ENCODE results near the gene ELFN2.

ELFN2 gene

DNA sequence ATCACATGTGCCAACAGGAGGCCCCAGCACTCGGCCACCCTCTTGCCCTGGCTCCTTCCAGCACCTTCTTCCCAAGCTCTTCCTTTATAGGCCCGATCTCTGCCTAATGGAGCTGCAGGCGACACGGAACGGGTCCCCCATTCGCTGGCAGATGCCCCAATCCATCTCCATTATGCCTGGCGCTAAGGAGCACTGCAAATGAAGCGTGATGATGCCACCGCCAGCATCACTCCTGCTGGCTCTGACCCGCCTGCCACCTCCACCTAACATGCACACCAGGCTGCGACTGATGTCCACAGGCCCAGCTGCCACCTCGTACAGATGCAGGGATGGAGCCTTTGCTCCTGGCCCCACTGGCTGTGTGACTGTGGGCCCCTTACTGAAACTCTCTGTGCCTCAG is 33.5 kb downstream of the ELFN2 start:
- DNase-seq (no peak), ATAC-seq (ENCODE audit: insufficient read depth, low read depth) (no peak)
- H3K9me3 ChIP-seq (ENCODE audit: insufficient read depth, low read length, severe bottlenecking), result no peaks in the 10 kb centered on the region
- no peak overlapping the region for H3K4me3 ChIP-seq (ENCODE audit: low read depth in 1 of 2, low read length in 2 of 2)
- no peak overlapping the region for H3K27ac ChIP-seq (ENCODE audit: low read length)
- H3K79me2 ChIP-seq (ENCODE audit: insufficient read depth, low read length), result no peaks in the 10 kb centered on the region
- TF ChIP-seq EZH2 (IDR thresholded peaks at IDR 0.05; ENCODE audit: borderline replicate concordance, low read depth, low read length, severe bottlenecking), result no peak
- H3K4me2 ChIP-seq (ENCODE audit: insufficient read depth, low read length), result no peak overlapping the region
- no peaks in the 10 kb centered on the region for H3K27me3 ChIP-seq (ENCODE audit: insufficient read depth, low read length, poor library complexity)
- H3K36me3 ChIP-seq (ENCODE audit: insufficient read depth, low read length), result no peaks in the 10 kb centered on the region
- no peak overlapping the region for H2AFZ ChIP-seq (ENCODE audit: low read depth, low read length)
- H3K4me1 ChIP-seq (ENCODE audit: insufficient read depth, low read length), result no peaks in the 10 kb centered on the region
- no peak overlapping the region for H3K9ac ChIP-seq (ENCODE audit: low read depth, low read length)
- H4K20me1 ChIP-seq (ENCODE audit: insufficient read depth, low read length), result peaks cover 10% of the 10 kb centered on the region

DNA sequence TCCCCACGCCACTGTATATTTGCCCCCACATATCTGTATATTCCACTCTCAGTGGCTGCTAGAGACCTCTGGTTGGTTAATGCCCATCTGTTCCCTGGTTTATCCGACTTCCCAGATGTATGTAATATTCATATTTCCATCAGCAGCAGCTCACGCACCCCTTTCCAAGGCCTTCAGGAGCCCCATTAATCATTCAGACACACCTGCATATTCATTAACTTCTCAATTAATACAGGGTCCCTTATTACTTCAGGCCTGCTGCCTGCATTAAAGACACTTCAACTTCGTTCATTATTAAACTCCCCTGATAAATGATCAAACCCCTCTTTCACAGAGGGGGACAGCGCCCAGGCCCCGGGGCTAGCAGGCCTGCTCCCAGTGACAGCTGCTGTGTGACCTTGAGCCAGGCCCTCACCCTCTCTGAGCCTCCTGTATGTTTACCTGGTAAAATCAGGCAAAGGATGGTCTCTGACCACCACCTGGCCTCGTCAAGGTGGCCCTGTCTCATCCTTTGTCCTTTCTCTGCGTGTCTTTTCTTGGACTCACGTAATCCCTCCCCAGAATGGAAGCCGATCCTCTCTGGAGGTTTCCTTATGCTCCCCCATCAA is 34.5 kb downstream of the ELFN2 start:
- no peaks in the 10 kb centered on the region for H3K27me3 ChIP-seq (ENCODE audit: insufficient read depth, low read length, poor library complexity)
- no peak for DNase-seq
- H3K27ac ChIP-seq (ENCODE audit: low read length), result no peak overlapping the region
- no peaks in the 10 kb centered on the region for H3K36me3 ChIP-seq (ENCODE audit: insufficient read depth, low read length)
- H4K20me1 ChIP-seq (ENCODE audit: insufficient read depth, low read length), result peaks cover 6% of the 10 kb centered on the region
- no peak overlapping the region for H3K4me3 ChIP-seq (ENCODE audit: low read depth in 1 of 2, low read length in 2 of 2)
- H3K4me1 ChIP-seq (ENCODE audit: insufficient read depth, low read length), result no peaks in the 10 kb centered on the region
- H3K4me2 ChIP-seq (ENCODE audit: insufficient read depth, low read length), result no peak overlapping the region
- TF ChIP-seq EZH2 (IDR thresholded peaks at IDR 0.05; ENCODE audit: borderline replicate concordance, low read depth, low read length, severe bottlenecking), result no peak
- TF ChIP-seq, protein P1, sequence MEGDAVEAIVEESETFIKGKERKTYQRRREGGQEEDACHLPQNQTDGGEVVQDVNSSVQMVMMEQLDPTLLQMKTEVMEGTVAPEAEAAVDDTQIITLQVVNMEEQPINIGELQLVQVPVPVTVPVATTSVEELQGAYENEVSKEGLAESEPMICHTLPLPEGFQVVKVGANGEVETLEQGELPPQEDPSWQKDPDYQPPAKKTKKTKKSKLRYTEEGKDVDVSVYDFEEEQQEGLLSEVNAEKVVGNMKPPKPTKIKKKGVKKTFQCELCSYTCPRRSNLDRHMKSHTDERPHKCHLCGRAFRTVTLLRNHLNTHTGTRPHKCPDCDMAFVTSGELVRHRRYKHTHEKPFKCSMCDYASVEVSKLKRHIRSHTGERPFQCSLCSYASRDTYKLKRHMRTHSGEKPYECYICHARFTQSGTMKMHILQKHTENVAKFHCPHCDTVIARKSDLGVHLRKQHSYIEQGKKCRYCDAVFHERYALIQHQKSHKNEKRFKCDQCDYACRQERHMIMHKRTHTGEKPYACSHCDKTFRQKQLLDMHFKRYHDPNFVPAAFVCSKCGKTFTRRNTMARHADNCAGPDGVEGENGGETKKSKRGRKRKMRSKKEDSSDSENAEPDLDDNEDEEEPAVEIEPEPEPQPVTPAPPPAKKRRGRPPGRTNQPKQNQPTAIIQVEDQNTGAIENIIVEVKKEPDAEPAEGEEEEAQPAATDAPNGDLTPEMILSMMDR (IDR thresholded peaks at IDR 0.05; ENCODE audit: borderline replicate concordance, extremely low read depth, low read length, poor library complexity, severe bottlenecking), result no peak
- H3K9ac ChIP-seq (ENCODE audit: low read depth, low read length), result no peak overlapping the region
- no peaks in the 10 kb centered on the region for H3K79me2 ChIP-seq (ENCODE audit: insufficient read depth, low read length)
- no peak for ATAC-seq (ENCODE audit: insufficient read depth, low read depth)
- no peak overlapping the region for H2AFZ ChIP-seq (ENCODE audit: low read depth, low read length)
- no peaks in the 10 kb centered on the region for H3K9me3 ChIP-seq (ENCODE audit: insufficient read depth, low read length, severe bottlenecking)

DNA sequence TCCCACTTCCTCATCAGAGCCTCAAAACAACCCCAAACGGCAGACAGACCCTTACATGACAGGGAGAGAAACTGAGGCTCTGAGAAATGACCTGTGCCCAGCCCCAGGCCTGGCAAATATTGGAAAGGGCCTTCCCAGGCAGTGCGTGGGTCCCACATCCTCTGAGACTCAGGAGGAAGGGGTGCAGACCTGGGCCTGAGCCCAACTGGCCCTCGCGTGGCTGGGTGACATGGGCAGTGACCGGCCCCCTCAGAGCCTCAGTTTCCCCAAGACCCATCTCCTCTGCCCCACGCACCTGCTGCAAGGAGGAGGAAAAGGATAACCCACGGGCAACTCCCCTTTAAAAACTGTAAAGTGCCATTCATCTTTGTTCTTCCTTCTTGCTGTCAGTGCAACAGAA is 35.6 kb downstream of the ELFN2 start:
- no peak overlapping the region for H3K27ac ChIP-seq (ENCODE audit: low read length)
- no peaks in the 10 kb centered on the region for H3K79me2 ChIP-seq (ENCODE audit: insufficient read depth, low read length)
- TF ChIP-seq, protein P1 (IDR thresholded peaks at IDR 0.05; ENCODE audit: borderline replicate concordance, extremely low read depth, low read length, poor library complexity, severe bottlenecking), result no peak
- TF ChIP-seq EZH2 (IDR thresholded peaks at IDR 0.05; ENCODE audit: borderline replicate concordance, low read depth, low read length, severe bottlenecking), result no peak
- DNase-seq (no peak), ATAC-seq (ENCODE audit: insufficient read depth, low read depth) (no peak)
- no peak overlapping the region for H2AFZ ChIP-seq (ENCODE audit: low read depth, low read length)
- H3K4me3 ChIP-seq (ENCODE audit: low read depth in 1 of 2, low read length in 2 of 2), result no peak overlapping the region
- H3K4me2 ChIP-seq (ENCODE audit: insufficient read depth, low read length), result no peak overlapping the region
- H3K9ac ChIP-seq (ENCODE audit: low read depth, low read length), result no peak overlapping the region
- H3K4me1 ChIP-seq (ENCODE audit: insufficient read depth, low read length), result no peaks in the 10 kb centered on the region
- H3K27me3 ChIP-seq (ENCODE audit: insufficient read depth, low read length, poor library complexity), result no peaks in the 10 kb centered on the region
- no peaks in the 10 kb centered on the region for H3K9me3 ChIP-seq (ENCODE audit: insufficient read depth, low read length, severe bottlenecking)
- no peaks in the 10 kb centered on the region for H3K36me3 ChIP-seq (ENCODE audit: insufficient read depth, low read length)
- peaks cover 6% of the 10 kb centered on the region for H4K20me1 ChIP-seq (ENCODE audit: insufficient read depth, low read length)

DNA sequence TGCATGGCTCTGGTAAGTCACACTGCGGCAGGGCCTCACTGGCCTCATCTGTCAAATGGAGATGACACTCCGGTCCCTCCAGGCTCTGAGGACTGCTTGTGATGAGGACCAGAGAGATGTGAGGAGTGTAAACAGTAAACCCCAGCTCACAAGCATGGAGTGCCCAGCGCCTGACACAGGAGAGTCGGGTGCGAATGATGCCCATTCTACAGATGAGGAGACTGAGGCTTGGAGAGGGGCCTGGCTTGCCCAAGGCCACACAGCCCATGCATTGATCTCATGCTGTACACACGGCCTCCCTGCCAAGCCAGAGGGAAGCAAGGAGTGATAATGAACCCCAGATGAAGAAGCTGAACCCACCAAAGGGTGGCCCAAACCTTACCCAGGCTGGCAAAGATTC is 37.2 kb downstream of the ELFN2 start:
- Histone ChIP-seq H3K27me3 (ENCODE audit: insufficient read depth, low read length, poor library complexity) (no peaks in the 10 kb centered on the region), H3K27ac (ENCODE audit: low read length) (no peak overlapping the region), H3K4me3 (ENCODE audit: low read depth in 1 of 2, low read length in 2 of 2) (no peak overlapping the region), H3K4me2 (ENCODE audit: insufficient read depth, low read length) (no peak overlapping the region), H3K36me3 (ENCODE audit: insufficient read depth, low read length) (no peaks in the 10 kb centered on the region), H3K79me2 (ENCODE audit: insufficient read depth, low read length) (no peaks in the 10 kb centered on the region), H2AFZ (ENCODE audit: low read depth, low read length) (no peak overlapping the region), H3K9me3 (ENCODE audit: insufficient read depth, low read length, severe bottlenecking) (no peaks in the 10 kb centered on the region), H3K4me1 (ENCODE audit: insufficient read depth, low read length) (no peaks in the 10 kb centered on the region), H4K20me1 (ENCODE audit: insufficient read depth, low read length) (peaks cover 6% of the 10 kb centered on the region), H3K9ac (ENCODE audit: low read depth, low read length) (no peak overlapping the region)
- ATAC-seq (ENCODE audit: insufficient read depth, low read depth), result no peak
- no peak for DNase-seq
- TF ChIP-seq EZH2 (IDR thresholded peaks at IDR 0.05; ENCODE audit: borderline replicate concordance, low read depth, low read length, severe bottlenecking), result no peak
- TF ChIP-seq, protein P1 (IDR thresholded peaks at IDR 0.05; ENCODE audit: borderline replicate concordance, extremely low read depth, low read length, poor library complexity, severe bottlenecking), result no peak
